SJCRH30 (cell line): ENCODE results near the gene FCAR. TPM values are rescaled to one million over a fixed set of nuclear protein-coding genes. Genes with fewer than 3 reads are reported as not detected.
"Not testable (repeated sequence)": the region's sequence is repeated elsewhere in the genome, so short reads cannot be mapped to it uniquely, and the experiment has no call there.

Experiments
- DNase-seq, 2 experiments: peaks; one replicate each; pipeline ENCODE4 v3.0.0-alpha.2; 2015 to 2020
- H3K27ac ChIP-seq: fragments of 250-450 bp; sonication (Bioruptor Pico); 2 replicates; pipeline ENCODE4 v1.5.1; 2020; ENCODE audit warnings: mild to moderate bottlenecking, moderate library complexity
- H3K27me3 ChIP-seq: fragments of 250-450 bp; sonication (Bioruptor Pico); 2 replicates; pipeline ENCODE4 v1.5.1; 2020; ENCODE audit warnings: mild to moderate bottlenecking, moderate library complexity
- H3K36me3 ChIP-seq: fragments of 250-450 bp; sonication (Bioruptor Pico); 2 replicates; pipeline ENCODE4 v1.5.1; 2020; ENCODE audit warnings: mild to moderate bottlenecking, moderate library complexity
- H3K4me1 ChIP-seq: fragments of 250-450 bp; sonication (Bioruptor Pico); 2 replicates; pipeline ENCODE4 v1.5.1; 2020; ENCODE audit warnings: mild to moderate bottlenecking, moderate library complexity
- H3K4me3 ChIP-seq: fragments of 250-450 bp; sonication (Bioruptor Pico); 2 replicates; pipeline ENCODE4 v1.5.1; 2020; ENCODE audit warnings: mild to moderate bottlenecking, moderate library complexity
- H3K9me3 ChIP-seq: fragments of 250-450 bp; sonication (Bioruptor Pico); replicated peaks from 2 replicates; pipeline ENCODE4 v1.5.1; 2020; ENCODE audit warnings: mild to moderate bottlenecking, moderate library complexity
- total RNA-seq: library from RNA; depleted of rRNA; stranded (reverse); fragments of >200 nt; shearing (Covaris generic); gene quantifications from 2 replicates; pipeline ENCODE4 v1.2.3, GENCODE V29; 2014; rRNA removed

The FCAR gene
- not detected in 2 replicates for total RNA-seq

GRCh38 chr19:54873990-54874389, at the start of gene FCAR:
TSS of gene FCAR (plus strand) at chr19:54874235. CDS start at chr19:54874290, 55 bp downstream.
- Histone ChIP-seq H3K36me3 (no peaks in the 10 kb centered on the region), H3K4me1 (no peaks in the 10 kb centered on the region), H3K27me3 (no peaks in the 10 kb centered on the region), H3K27ac (no peak within 1 kb of the TSS), H3K4me3 (no peak within 1 kb of the TSS), H3K9me3 (no peaks in the 10 kb centered on the region)
- no peak for DNase-seq

DNA sequence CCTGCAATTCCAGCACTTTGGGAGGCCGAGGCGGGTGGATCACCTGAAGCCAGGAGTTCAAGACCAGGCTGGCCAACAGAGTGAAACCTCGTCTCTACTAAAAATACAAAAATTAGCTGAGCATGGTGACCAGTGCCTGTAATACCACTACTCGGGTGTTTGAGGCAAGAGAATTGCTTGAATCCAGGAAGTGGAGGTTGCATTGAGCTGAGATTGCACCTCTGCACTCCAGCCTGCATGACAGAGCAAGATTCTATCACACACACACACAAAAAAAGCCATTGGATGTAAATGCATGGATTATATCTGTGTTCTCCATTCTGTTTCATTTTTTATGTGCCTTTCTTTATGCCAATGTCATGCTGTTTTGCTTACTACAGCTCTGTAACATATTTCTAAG, 49.6 kb upstream of the FCAR start:
- not testable (repeated sequence) for H3K9me3 ChIP-seq, H3K27me3 ChIP-seq, H3K27ac ChIP-seq

DNA sequence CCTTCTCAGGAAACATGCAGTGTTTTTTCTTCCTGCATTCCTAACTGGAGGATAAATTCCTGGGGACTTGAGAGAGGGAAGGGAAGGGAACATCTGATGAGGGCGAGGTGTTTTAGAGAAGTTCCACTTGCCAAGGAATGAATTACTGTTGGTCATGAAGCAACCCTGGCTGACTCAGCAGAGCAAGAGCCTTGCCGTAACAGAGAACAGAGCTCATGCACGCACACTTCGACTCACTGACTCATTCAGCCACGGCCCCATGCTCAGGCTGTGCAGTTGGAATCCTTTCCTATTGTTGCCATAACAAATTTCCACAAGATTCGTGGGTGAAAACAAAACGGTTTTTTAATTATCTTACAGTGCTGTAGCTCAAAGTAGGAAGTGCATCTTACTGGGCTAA, 48.7 kb upstream of the FCAR start:
- not testable (repeated sequence) for H3K9me3 ChIP-seq, H3K27me3 ChIP-seq, H3K36me3 ChIP-seq, DNase-seq, H3K4me3 ChIP-seq, H3K27ac ChIP-seq, H3K4me1 ChIP-seq

More for the DNA sequence above, 49.6 kb upstream of the FCAR start:
- not testable (repeated sequence) for H3K4me1 ChIP-seq, H3K36me3 ChIP-seq, H3K4me3 ChIP-seq, DNase-seq

GRCh38 chr19:54828064-54828463, 46.0 kb upstream of the FCAR start:
- not testable (repeated sequence) for H3K9me3 ChIP-seq, H3K4me1 ChIP-seq, H3K4me3 ChIP-seq, H3K27ac ChIP-seq, H3K36me3 ChIP-seq, DNase-seq, H3K27me3 ChIP-seq

- not testable (repeated sequence) for H3K27ac ChIP-seq, H3K4me3 ChIP-seq, H3K4me1 ChIP-seq, H3K36me3 ChIP-seq, H3K9me3 ChIP-seq, H3K27me3 ChIP-seq, DNase-seq
These were observed 41.5 kb upstream of the FCAR start, which contains the start of gene KIR2DS4 for GRCh38 chr19:54832496-54832895. TSS of gene KIR2DS4 (plus strand) at chr19:54832676.

DNA sequence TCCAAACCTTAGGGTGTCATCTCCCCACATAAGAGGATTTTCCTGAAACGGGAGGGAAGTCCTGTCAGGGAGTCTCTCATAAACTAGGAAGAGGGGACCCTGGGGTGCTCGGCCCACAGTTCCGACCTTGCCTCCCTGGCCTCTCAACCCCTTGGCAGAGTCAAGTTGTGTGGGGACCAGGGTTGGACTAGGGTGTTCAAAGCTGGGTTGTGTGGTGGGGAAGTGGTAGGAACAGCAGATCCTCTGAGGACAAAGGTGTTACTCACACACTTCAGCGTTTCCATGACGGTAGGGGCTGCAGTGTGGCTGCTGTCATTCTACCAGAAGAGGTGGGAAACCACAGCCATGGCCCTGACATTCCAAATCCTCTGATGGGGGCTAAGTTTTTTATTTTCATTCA, 38.9 kb upstream of the FCAR start:
- H3K9me3 ChIP-seq, H3K4me3 ChIP-seq, H3K27me3 ChIP-seq, H3K27ac ChIP-seq, DNase-seq, H3K4me1 ChIP-seq, H3K36me3 ChIP-seq: not testable (repeated sequence)

- H3K4me1 ChIP-seq, H3K4me3 ChIP-seq, H3K27ac ChIP-seq, H3K36me3 ChIP-seq, H3K27me3 ChIP-seq, DNase-seq, H3K9me3 ChIP-seq: not testable (repeated sequence)
These were observed 36.5 kb upstream of the FCAR start for GRCh38 chr19:54837522-54837921.

GRCh38 chr19:54843171-54843570, 30.9 kb upstream of the FCAR start:
- H3K4me1 ChIP-seq, H3K27ac ChIP-seq, DNase-seq, H3K36me3 ChIP-seq, H3K9me3 ChIP-seq, H3K27me3 ChIP-seq, H3K4me3 ChIP-seq: not testable (repeated sequence)

- not testable (repeated sequence) for H3K36me3 ChIP-seq, H3K9me3 ChIP-seq, H3K27ac ChIP-seq, H3K27me3 ChIP-seq, H3K4me1 ChIP-seq, H3K4me3 ChIP-seq, DNase-seq
These were observed 23.9 kb upstream of the FCAR start, which contains the start of gene KIR3DL2 for GRCh38 chr19:54850061-54850640. TSS of gene KIR3DL2 (plus strand) at chr19:54850443. CDS start at chr19:54850476, 33 bp downstream.

GRCh38 chr19:54850930-54851329, 23.1 kb upstream of the FCAR start:
- Histone ChIP-seq H3K9me3 (no peaks in the 10 kb centered on the region), H3K36me3 (no peaks in the 10 kb centered on the region), H3K4me1 (no peaks in the 10 kb centered on the region), H3K4me3 (no peak overlapping the region), H3K27ac (no peak overlapping the region), H3K27me3 (0 out of 2 replicates have a peak, but pooled peaks cover 3% of the 10 kb centered on the region)
- DNase-seq: no peak

DNA sequence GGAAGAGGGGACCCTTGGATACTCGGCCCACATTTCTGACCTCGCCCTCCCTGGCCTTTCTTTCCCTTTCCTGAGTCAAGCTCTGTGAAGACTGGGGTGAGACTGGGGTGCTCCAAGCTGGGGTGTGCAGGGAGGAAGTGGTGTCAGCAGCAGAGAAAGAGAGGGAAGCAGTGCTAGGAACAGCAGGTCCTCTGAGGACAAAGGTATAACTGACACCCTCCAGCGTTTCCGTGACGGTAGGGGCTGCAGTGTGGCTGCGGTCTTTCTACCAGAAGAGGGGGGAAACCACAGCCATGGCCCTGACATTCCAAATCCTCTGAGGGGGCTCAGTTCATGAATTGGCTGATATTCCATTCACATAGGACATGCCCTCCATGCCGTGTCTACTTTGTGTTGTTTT, 22.7 kb upstream of the FCAR start:
- no peaks in the 10 kb centered on the region for H3K9me3 ChIP-seq
- no peaks in the 10 kb centered on the region for H3K4me1 ChIP-seq
- no peak overlapping the region for H3K4me3 ChIP-seq
- H3K27ac ChIP-seq: no peak overlapping the region
- DNase-seq: no peak
- no peaks in the 10 kb centered on the region for H3K36me3 ChIP-seq
- H3K27me3 ChIP-seq: 0 out of 2 replicates have a peak, but pooled peaks cover 3% of the 10 kb centered on the region

GRCh38 chr19:54855241-54855640, 18.8 kb upstream of the FCAR start:
- not testable (repeated sequence) for DNase-seq, H3K9me3 ChIP-seq, H3K36me3 ChIP-seq, H3K4me1 ChIP-seq, H3K27me3 ChIP-seq, H3K27ac ChIP-seq, H3K4me3 ChIP-seq

DNA sequence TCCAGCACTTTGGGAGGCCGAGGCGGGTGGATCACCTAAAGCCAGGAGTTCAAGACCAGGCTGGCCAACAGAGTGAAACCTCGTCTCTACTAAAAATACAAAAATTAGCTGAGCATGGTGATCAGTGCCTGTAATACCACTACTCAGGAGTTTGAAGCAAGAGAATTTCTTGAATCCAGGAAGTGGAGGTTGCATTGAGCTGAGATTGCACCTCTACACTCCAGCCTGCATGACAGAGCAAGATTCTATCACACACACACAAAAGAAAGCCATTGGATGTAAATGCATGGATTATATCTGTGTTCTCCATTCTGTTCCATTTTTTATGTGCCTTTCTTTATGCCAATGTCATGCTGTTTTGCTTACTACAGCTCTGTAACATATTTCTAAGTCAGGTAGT, 15.6 kb upstream of the FCAR start:
- not testable (repeated sequence) for H3K9me3 ChIP-seq, H3K36me3 ChIP-seq, H3K27me3 ChIP-seq, DNase-seq, H3K4me3 ChIP-seq, H3K27ac ChIP-seq, H3K4me1 ChIP-seq

GRCh38 chr19:54859421-54859820, 14.6 kb upstream of the FCAR start:
- not testable (repeated sequence) for H3K4me3 ChIP-seq, H3K9me3 ChIP-seq, DNase-seq, H3K27me3 ChIP-seq, H3K36me3 ChIP-seq, H3K4me1 ChIP-seq, H3K27ac ChIP-seq

DNA sequence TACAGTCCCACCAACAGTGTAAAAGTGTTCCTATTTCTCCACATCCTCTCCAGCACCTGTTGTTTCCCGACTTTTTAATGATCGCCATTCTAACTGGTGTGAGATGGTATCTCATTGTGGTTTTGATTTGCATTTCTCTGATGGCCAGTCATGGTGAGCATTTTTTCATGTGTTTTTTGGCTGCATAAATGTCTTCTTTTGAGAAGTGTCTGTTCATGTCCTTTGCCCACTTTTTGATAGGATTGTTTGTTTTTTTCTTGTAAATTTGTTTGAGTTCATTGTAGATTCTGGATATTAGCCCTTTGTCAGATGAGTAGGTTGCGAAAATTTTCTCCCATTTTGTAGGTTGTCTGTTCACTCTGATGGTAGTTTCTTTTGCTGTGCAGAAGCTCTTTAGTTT, 10.6 kb upstream of the FCAR start:
- not testable (repeated sequence) for H3K36me3 ChIP-seq, H3K9me3 ChIP-seq, H3K27ac ChIP-seq, H3K4me3 ChIP-seq, H3K4me1 ChIP-seq, DNase-seq, H3K27me3 ChIP-seq

DNA sequence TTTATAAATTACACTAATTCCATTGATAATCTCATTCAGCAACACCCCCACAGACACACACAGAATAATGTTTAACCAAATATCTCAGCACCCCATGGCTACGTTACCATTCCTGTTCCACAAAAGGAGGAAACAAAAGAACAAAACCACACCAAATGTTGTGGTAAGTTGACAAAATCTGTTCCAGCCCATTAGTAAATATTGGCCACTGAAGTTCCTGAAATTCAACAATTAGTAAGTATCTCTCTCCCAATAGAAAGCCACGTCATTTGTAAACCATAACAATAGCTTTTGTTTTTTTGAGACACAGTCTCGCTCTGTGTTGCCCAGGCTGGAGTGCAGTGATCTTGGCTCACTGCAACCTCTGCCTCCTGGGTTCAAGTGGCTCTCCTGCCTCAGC, 2.3 kb upstream of the FCAR start:
- Histone ChIP-seq H3K4me3 (no peak overlapping the region), H3K27me3 (no peaks in the 10 kb centered on the region)

More for the DNA sequence above, 2.3 kb upstream of the FCAR start:
- no peak overlapping the region for H3K27ac ChIP-seq
- H3K36me3 ChIP-seq: no peaks in the 10 kb centered on the region
- no peaks in the 10 kb centered on the region for H3K9me3 ChIP-seq
- no peaks in the 10 kb centered on the region for H3K4me1 ChIP-seq
- DNase-seq: no peak
